ENCODE results near the gene MSI1. TPM values are rescaled to one million over a fixed set of nuclear protein-coding genes. Genes with fewer than 3 reads are reported as not detected.
A peak's percentile ranks its signal among the peaks of the same experiment; 100 is the strongest.

MSI1 gene
- total and polyA plus RNA-seq, 10 of the 15 experiments (the other 5 are each of a cell fraction or from before 2014, with no cell fraction given): 0.04 TPM; not detected in 9

- TF ChIP-seq PBX3 (IDR thresholded peaks at IDR 0.05; ENCODE audit: insufficient replicate concordance, low read depth, low read length): peak; percentile 41
- no peak for TF ChIP-seq ZZZ3 (IDR thresholded peaks at IDR 0.05; ENCODE audit: control insufficient read depth, insufficient read length, low read depth)
- TF ChIP-seq EP300 (IDR thresholded peaks at IDR 0.05; ENCODE audit: borderline replicate concordance in 1 of 2, control insufficient read depth in 1 of 2, low read depth in 2 of 2, low read length in 2 of 2): no peak
- no peak for TF ChIP-seq ETV6 (conservative IDR thresholded peaks at IDR 0.05 in 1 of 2, IDR thresholded peaks at IDR 0.05 in 1 of 2; ENCODE audit: borderline replicate concordance in 1 of 2, low read depth in 1 of 2)
- no peak for TF ChIP-seq ZNF24 (IDR thresholded peaks at IDR 0.05)
- TF ChIP-seq SUPT20H (IDR thresholded peaks at IDR 0.05; ENCODE audit: borderline replicate concordance, control insufficient read depth, low read depth, low read length): no peak
- no peak for TF ChIP-seq GABPA (IDR thresholded peaks at IDR 0.05; ENCODE audit: low read depth)
- TF ChIP-seq NFIC (IDR thresholded peaks at IDR 0.05; ENCODE audit: low read depth, low read length): no peak
- 0 out of 4 replicates have a peak, but pooled peaks of 1 of the 2 experiments have one; percentile 10 for TF ChIP-seq BHLHE40 (IDR thresholded peaks at IDR 0.05; ENCODE audit: borderline replicate concordance in 1 of 2, low read depth in 2 of 2, low read length in 1 of 2)
- TF ChIP-seq E2F8 (IDR thresholded peaks at IDR 0.05; ENCODE audit: low read depth, partially characterized antibody): no peak
- TF ChIP-seq BACH1 (IDR thresholded peaks at IDR 0.05; ENCODE audit: borderline replicate concordance): no peak
- no peak for TF ChIP-seq MXI1 (IDR thresholded peaks at IDR 0.05; ENCODE audit: low read depth, low read length)
- no peak for TF ChIP-seq PAX5 (IDR thresholded peaks at IDR 0.05; ENCODE audit: borderline replicate concordance, low read depth, low read length)
- no peak for TF ChIP-seq ZNF384 (IDR thresholded peaks at IDR 0.05; ENCODE audit: borderline replicate concordance, low read depth, low read length)
- no peak for TF ChIP-seq ZNF274 (IDR thresholded peaks at IDR 0.05; ENCODE audit: insufficient read depth, insufficient read length)
- no peak for TF ChIP-seq ZBTB40 (IDR thresholded peaks at IDR 0.05; ENCODE audit: borderline replicate concordance)
- no peak for TF ChIP-seq ELK1 (IDR thresholded peaks at IDR 0.05; ENCODE audit: low read depth, low read length)
- TF ChIP-seq BMI1 (IDR thresholded peaks at IDR 0.05; ENCODE audit: borderline replicate concordance): no peak
- TF ChIP-seq SREBF2 (IDR thresholded peaks at IDR 0.05; ENCODE audit: low read length): no peak
- no peak for TF ChIP-seq HDAC2 (IDR thresholded peaks at IDR 0.05)
- TF ChIP-seq RAD21 (IDR thresholded peaks at IDR 0.05; ENCODE audit: insufficient read depth, low read depth, low read length): peak; percentile 75
These were observed 12.4 kb downstream of the MSI1 start (continued) for GRCh38 chr12:120356567-120357030.

Data from GM12878 (cell line).